Right lobe of liver (tissue), 6 donors: ENCODE data around the gene GRIN3B. TPM values are rescaled to one million over a fixed set of nuclear protein-coding genes. Genes with fewer than 3 reads are reported as not detected.

Experiments
- ATAC-seq, 4 donors: fragments of 200-7000 bp; cut with Tn5 transposase; one replicate each; pipeline ENCODE4 v1.9.1; 2020; ENCODE audit warnings: mild to moderate bottlenecking in 4 of 4, moderate library complexity in 4 of 4
- DNase-seq, 3 donors: peaks; one replicate each; pipeline ENCODE4 v3.0.0-alpha.2; 2020
- H3K27ac ChIP-seq, 3 donors: fragments of 200-600 bp; one replicate each; pipeline ENCODE4 v1.8.0; 2022
- H3K27me3 ChIP-seq, 2 donors: fragments of 200-600 bp; one replicate each; pipeline ENCODE4 v1.8.0; 2022
- H3K36me3 ChIP-seq, 4 donors: fragments of 200-600 bp; sonication (generic) in 1 of 4; one replicate each; pipeline versions ENCODE4 v1.5.1 to v1.8.0; 2017 to 2022; ENCODE audit warnings: control low read depth in 1 of 4
- H3K4me1 ChIP-seq, 4 donors: fragments of 200-600 bp; sonication (generic) in 1 of 4; one replicate each; pipeline versions ENCODE4 v1.5.1 to v1.8.0; 2017 to 2022; ENCODE audit warnings: control low read depth in 1 of 4
- H3K4me3 ChIP-seq, 3 donors: fragments of 200-600 bp; one replicate each; pipeline ENCODE4 v1.8.0; 2022
- H3K9me3 ChIP-seq, 4 donors: fragments of 200-600 bp; sonication (generic) in 1 of 4; one replicate each; pipeline versions ENCODE4 v1.5.1 to v1.8.0; 2017 to 2022; ENCODE audit warnings: control low read depth in 1 of 4
- POLR2A ChIP-seq: fragments of 450-650 bp; IDR thresholded peaks from one replicate; pipeline ENCODE4 v1.6.1; 2017; ENCODE audit warnings: antibody characterized with exemption, mild to moderate bottlenecking
- WGBS: methylation state at CpG from one replicate; pipeline ENCODE4 v1.1.6; 2018; ENCODE audit warnings: low coverage, low lambda C conversion rate; ENCODE audit not compliant: insufficient coverage; ENCODE audit errors: missing lambda C conversion rate; 5-methylcytosine and 5-hydroxymethylcytosine counted together
- intact Hi-C, 2 donors: fragments of 100-400 bp; cut with DNase I; formaldehyde crosslinking; loops; one replicate each; pipeline versions ENCODE4 v1.11.2 to v1.14.1; 2022
- total RNA-seq, 6 experiments: library from RNA; depleted of rRNA in 2 of 6; stranded (reverse); fragments of >200 nt in 2 of 6; fragmentation: NEBNext Ultra II Directional in 3 of 6; extraction: Animal tissue kit (Norgen Biotek cat#: 25700) in 3 of 6; gene quantifications; one replicate each; pipeline versions ENCODE4 v1.1.0 to v1.2.4, GENCODE V29; 2016 to 2023
- TF ChIP-seq, protein P1 (sequence below), 4 donors: fragments of 200-600 bp in 3 of 4; fragments of 450-650 bp in 1 of 4; IDR thresholded peaks; one replicate each; pipeline versions ENCODE4 v1.5.1 to v1.8.0; 2016 to 2022; ENCODE audit warnings: antibody characterized with exemption in 4 of 4, mild to moderate bottlenecking in 2 of 4
- donor health status: DM: no; HTN: yes; CAD: no.
- donor health status: DM: no; HTN: no; CAD: no.
- donor health status: DM: no; HTN: no; CAD: no.
- donor health status: DM: no; HTN: yes; CAD: no.
- donor health status: DM: no; HTN: yes; CAD: no.

The GRIN3B gene
- total RNA-seq, 6 experiments from 2014 or later: 0.06 TPM; not detected in 5

GRCh38 chr19:1026783-1027649 lies 26.8 kb downstream of the GRIN3B start:
- Histone ChIP-seq H3K27ac (peak overlapping the region; percentile 87 to 92 (median 92)), H3K4me1 (peaks cover 0 to 7% (median 0%) of the 10 kb centered on the region in 4 donors), H3K4me3 (peak overlapping the region; percentile 75 to 89 (median 79)), H3K36me3 (no peaks in the 10 kb centered on the region), H3K27me3 (no peaks in the 10 kb centered on the region), H3K9me3 (no peaks in the 10 kb centered on the region)
- DNase-seq: no peak
- TF ChIP-seq POLR2A: no peak
- TF ChIP-seq, protein P1, sequence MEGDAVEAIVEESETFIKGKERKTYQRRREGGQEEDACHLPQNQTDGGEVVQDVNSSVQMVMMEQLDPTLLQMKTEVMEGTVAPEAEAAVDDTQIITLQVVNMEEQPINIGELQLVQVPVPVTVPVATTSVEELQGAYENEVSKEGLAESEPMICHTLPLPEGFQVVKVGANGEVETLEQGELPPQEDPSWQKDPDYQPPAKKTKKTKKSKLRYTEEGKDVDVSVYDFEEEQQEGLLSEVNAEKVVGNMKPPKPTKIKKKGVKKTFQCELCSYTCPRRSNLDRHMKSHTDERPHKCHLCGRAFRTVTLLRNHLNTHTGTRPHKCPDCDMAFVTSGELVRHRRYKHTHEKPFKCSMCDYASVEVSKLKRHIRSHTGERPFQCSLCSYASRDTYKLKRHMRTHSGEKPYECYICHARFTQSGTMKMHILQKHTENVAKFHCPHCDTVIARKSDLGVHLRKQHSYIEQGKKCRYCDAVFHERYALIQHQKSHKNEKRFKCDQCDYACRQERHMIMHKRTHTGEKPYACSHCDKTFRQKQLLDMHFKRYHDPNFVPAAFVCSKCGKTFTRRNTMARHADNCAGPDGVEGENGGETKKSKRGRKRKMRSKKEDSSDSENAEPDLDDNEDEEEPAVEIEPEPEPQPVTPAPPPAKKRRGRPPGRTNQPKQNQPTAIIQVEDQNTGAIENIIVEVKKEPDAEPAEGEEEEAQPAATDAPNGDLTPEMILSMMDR (IDR thresholded peaks at IDR 0.05): no peak
- 14% methylated on average over 23 of the region's 36 CpGs for WGBS
- ATAC-seq: peak; percentile 2 to 6 (median 4)
- intact Hi-C loops: no loop called here

- H3K36me3 ChIP-seq: peaks cover 0 to 5% (median 2%) of the 10 kb centered on the region in 4 donors
- TF ChIP-seq, protein P1 (IDR thresholded peaks at IDR 0.05): no peak
- TF ChIP-seq POLR2A: no peak
- peak overlapping the region; percentile 75 to 89 (median 79) for H3K4me3 ChIP-seq
- H3K27ac ChIP-seq: peak overlapping the region; percentile 51 to 92 (median 87)
- H3K27me3 ChIP-seq: no peaks in the 10 kb centered on the region
- peaks cover 0 to 4% (median 0%) of the 10 kb centered on the region in 4 donors for H3K4me1 ChIP-seq
- 13% methylated on average over 6 of the region's 16 CpGs for WGBS
- no peaks in the 10 kb centered on the region for H3K9me3 ChIP-seq
- no peak for DNase-seq
- intact Hi-C loops: no loop called here
- peak in 2 of 4 donors; percentile 3 for ATAC-seq
Observed at GRCh38 chr19:1027650-1028061, 27.4 kb downstream of the GRIN3B start.

DNA sequence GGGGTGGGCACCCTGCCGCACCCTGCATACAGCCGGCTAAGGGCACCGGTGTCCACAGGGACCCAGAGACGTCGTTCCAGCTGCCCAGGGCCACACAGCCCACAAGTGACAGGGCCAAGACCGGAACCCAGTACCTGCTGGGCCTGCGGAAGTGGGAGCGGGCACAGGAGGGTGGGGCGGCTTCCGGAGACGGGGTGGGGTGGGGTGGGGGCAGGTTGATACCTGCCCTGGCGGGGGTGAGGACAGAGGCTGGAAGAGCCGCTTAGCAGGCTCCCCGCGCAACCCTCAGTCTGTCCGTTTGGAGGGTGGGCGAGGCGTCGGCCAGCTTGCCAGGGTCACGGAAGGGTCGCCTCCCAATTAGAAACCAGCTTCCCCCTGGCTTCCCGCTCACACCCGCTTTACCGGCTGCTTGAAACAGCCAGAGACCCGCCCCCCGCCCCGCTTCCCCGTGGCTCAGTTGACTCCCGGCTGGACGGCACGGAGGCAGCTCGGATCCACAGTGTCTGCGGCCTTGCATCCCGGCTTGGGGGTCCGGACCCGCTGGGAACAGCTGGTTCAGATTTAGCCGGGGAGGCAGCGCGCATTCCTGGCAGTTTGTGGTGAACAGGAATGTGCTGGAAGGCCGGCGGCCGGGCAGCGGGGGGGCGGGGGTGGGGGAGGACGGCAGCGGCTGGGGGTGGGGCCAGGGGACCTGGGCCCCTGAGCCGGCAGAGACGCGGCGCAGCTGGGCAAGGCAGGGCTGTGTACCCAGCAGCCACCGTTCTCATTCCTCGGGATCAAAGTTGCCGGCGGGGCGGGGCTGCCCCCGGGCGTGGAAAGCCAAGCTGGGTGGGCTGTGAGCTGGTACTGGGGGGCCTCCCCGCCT lies 28.1 kb downstream of the GRIN3B start:
- DNase-seq: no peak

GRCh38 chr19:1032264-1032867 lies 32.1 kb downstream of the GRIN3B start:
- DNase-seq (no peak), ATAC-seq (no peak)
- Histone ChIP-seq H3K27me3 (no peaks in the 10 kb centered on the region), H3K4me3 (no peak overlapping the region), H3K27ac (no peak overlapping the region), H3K36me3 (peaks cover 0 to 7% (median 4%) of the 10 kb centered on the region in 4 donors), H3K4me1 (no peaks in the 10 kb centered on the region), H3K9me3 (no peaks in the 10 kb centered on the region)
- 78% methylated on average over 6 of the region's 20 CpGs for WGBS
- TF ChIP-seq, protein P1 (IDR thresholded peaks at IDR 0.05): no peak
- no peak for TF ChIP-seq POLR2A
- intact Hi-C loops: no loop called here

More for the DNA sequence above, 28.1 kb downstream of the GRIN3B start:
- Histone ChIP-seq H3K27me3 (no peaks in the 10 kb centered on the region), H3K9me3 (no peaks in the 10 kb centered on the region), H3K27ac (peak overlapping the region; percentile 51 to 92 (median 87)), H3K36me3 (peaks cover 0 to 7% (median 4%) of the 10 kb centered on the region in 4 donors), H3K4me3 (peak overlapping the region; percentile 75 to 89 (median 79)), H3K4me1 (no peaks in the 10 kb centered on the region)
- intact Hi-C loops: no loop called here
- WGBS: 55% methylated on average over 4 of the region's 58 CpGs
- ATAC-seq: peak; percentile 17 to 33 (median 23)
- TF ChIP-seq, protein P1 (IDR thresholded peaks at IDR 0.05): no peak
- no peak for TF ChIP-seq POLR2A
